Activated CD8-positive, alpha-beta memory T cell treated with anti-CD3 and anti-CD28 coated beads, Interleukin-2, amount 50 U/mL, for 1 hour (primary cell): ENCODE data around the gene BTNL3.
"Not testable (repeated sequence)": the region's sequence is repeated elsewhere in the genome, so short reads cannot be mapped to it uniquely, and the experiment has no call there.

Experiments used
- DNase-seq: peaks from one replicate; pipeline ENCODE4 v3.0.0-alpha.2; 2020; ENCODE audit errors: extremely low read depth

BTNL3 gene, protein sequence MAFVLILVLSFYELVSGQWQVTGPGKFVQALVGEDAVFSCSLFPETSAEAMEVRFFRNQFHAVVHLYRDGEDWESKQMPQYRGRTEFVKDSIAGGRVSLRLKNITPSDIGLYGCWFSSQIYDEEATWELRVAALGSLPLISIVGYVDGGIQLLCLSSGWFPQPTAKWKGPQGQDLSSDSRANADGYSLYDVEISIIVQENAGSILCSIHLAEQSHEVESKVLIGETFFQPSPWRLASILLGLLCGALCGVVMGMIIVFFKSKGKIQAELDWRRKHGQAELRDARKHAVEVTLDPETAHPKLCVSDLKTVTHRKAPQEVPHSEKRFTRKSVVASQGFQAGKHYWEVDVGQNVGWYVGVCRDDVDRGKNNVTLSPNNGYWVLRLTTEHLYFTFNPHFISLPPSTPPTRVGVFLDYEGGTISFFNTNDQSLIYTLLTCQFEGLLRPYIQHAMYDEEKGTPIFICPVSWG

DNA sequence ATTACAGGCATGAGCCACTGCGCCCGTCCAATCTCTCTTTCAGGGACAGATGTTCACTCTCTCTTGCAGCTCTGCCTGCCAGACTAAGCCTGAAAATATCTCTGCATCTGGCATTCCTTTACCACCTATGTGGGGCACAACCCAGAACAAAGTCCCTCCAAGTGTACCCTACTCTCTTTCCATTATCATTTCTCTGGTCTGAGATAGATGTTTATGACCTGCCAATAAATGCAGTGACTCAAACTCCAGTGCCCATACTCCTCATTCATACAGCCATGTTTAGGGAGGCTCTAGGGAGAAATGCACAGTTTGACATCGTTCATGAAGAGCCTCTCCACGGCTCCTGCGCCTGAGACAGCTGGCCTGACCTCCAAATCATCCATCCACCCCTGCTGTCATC, at the start of gene BTNL3:
Gene BTNL3, plus strand, starts transcription at position 255 of the 400 bp plus-strand sequence. CDS start 183 bp downstream, outside the sequence.
- DNase-seq, result no peak

DNA sequence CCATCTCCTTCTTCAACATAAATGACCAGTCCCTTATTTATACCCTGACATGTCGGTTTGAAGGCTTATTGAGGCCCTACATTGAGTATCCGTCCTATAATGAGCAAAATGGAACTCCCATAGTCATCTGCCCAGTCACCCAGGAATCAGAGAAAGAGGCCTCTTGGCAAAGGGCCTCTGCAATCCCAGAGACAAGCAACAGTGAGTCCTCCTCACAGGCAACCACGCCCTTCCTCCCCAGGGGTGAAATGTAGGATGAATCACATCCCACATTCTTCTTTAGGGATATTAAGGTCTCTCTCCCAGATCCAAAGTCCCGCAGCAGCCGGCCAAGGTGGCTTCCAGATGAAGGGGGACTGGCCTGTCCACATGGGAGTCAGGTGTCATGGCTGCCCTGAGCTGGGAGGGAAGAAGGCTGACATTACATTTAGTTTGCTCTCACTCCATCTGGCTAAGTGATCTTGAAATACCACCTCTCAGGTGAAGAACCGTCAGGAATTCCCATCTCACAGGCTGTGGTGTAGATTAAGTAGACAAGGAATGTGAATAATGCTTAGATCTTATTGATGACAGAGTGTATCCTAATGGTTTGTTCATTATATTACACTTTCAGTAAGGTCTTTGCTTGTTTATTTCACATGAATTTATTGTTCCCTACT, 38.2 kb upstream of the BTNL3 start:
- DNase-seq, result no peak

DNA sequence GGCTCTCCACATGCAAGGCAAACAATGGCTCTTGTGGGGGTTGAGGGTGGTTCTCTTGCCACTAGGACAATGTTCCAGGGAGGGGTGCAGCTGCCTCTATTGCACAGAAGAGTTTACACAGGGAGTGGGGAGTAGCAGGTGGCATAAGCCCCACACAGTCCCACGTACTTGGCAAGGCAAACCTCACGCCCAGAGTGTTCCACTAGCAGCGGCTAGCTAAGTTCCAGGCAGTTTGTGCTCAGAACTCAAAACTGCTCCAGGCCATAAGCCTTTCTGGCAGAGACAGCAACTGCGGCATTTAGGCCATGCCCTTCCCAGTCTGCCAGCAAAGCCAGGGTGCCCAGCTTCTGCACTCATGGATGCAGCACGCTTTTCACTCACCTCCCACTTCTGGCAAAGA, 29.0 kb upstream of the BTNL3 start:
- DNase-seq, result no peak

DNA sequence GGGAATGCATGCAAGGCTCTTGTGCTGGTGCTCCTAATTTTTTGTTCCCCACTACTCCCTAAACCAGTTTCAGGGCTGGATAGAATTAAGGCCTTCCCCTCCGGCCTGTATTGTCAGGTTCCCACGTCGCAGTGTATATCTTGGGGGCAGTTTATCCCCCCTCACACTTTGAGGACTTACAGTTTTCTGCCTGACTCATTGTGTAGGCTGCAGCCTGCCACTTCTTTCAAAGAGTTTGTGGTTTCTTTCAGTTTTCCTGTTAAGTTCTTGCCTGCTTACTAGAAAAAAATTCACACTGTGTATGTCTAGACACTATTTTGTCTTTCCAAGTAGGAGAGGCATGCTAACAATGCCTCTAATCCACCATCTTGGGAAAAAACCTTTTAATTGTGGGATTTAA, 28.4 kb upstream of the BTNL3 start:
- no peak for DNase-seq

DNA sequence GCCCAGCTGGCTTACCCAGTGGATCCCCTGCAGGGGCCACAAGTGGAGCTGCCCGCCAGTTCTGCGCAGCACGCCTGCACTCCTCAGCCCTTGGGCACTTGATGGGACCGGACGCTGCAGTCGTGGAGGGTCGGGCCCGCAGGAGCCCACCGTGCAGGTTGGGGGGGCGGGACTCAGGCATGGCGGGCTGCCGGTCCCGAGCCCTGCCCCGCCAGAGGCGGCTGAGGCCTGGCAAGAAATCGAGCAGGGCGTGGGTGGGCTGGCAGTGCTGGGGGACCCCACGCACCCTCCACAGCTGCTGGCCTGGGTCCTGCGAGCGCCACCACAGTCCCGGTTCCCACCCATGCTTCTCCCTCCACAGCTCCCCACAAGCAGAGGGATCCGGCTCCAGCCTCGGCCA, 19.2 kb upstream of the BTNL3 start:
- DNase-seq, result no peak

DNA sequence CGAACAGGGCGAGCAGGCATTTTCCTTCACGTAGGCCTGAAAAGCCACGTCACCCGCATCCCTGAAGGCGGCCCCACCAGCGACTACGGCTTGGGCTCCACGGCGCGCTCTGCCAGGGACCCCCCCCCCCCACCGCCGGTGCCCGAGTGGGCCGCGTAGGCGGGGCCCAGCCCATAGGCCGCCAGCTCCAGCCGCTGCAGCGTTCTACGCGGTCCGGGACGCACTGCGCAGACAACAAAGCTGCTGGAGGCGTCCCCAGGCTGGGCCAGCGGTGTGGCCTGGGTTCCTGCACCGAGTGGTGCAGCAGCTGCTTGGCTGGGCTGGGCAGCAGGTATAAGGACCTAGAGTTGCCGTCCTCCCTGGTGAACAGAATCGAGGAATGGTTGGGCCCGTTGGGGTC, 18.3 kb upstream of the BTNL3 start:
- no peak for DNase-seq

DNA sequence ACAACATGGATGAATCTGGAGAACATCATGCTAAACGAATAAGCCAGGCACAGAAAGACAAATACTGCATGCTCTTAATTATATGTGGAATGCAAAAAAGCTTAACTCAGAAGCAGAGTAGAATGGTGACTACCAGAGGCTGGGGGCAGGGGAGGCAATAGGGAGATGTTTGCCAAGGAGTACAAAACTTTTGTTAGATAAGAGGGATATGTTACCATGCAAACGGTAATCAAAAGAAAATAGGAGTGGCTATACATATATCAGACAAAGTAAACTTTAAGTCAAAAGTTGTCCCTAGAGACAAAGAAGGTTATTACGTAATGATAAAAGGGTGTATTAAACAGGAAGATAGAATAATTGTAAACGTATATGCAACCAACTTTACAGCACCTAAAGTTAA, 17.8 kb upstream of the BTNL3 start:
- no peak for DNase-seq

DNA sequence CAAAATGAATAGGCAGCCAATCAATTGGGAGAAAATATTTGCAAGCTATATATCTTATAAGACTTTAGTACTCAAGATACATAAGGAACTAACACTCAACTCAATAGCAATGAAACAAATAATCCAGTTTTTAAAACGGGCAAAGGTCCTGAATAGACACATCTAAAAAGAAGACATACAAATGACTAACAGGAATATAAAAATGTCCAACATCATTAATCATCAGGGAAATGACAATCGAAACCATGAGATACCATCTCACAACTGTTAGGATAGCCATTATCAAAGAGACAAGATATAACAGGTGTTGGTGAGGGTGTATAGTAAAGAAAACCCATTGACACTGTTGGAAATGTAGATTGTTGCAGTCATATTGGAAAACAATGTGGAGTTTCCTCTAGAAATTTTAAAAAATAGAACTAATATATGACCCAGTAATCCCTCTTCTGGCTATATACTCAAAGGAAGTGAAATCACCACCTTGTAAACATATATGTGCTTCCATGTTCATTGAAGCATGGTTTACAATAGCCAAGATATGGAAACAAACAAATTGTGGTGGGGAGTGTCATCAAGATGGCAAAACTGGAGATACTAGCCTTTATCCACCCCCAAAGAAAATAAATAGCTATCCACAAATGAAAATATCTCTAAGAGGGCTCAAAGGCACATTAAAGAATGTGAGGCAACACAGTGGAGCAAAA, 13.9 kb upstream of the BTNL3 start:
- DNase-seq, result no peak

DNA sequence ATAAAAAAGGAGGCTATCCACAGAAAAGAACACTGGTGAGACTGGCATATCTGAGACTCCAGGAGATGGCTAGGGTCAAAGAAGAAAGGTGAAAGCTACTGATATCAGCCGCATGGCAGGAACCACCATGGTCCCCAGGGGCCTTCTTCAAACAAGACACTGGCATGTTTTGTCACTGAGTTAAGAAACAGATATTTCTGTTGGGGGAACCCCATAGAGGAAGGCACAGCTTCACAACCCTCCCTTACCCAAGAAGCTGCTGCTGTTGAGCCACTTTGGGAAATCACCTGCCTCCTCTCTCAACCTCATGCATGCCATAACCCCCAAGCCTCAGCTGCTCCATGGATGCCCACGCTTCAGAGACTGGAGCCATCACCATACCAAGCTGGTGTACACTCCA, 13.3 kb upstream of the BTNL3 start:
- DNase-seq, result no peak

DNA sequence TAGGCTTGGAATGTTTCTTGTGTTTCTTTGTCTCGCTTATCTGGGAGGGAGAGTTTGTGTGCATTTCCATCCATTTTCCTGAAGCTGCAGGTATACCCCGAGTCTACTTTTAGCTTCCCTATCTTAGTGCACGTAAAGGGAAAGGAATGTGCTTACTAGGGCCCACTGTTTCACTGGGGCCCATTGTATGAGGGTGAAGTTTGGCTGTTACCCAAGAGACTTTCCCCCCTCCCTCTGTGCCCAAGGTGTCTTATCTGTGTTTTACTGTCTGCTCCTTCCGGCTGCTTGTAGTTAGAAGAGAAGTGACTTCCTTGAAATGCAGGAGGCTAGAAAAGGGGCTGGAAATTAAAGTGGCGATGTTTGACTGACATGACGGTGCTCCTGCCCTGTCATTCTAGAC, 12.1 kb upstream of the BTNL3 start:
- DNase-seq, result no peak

DNA sequence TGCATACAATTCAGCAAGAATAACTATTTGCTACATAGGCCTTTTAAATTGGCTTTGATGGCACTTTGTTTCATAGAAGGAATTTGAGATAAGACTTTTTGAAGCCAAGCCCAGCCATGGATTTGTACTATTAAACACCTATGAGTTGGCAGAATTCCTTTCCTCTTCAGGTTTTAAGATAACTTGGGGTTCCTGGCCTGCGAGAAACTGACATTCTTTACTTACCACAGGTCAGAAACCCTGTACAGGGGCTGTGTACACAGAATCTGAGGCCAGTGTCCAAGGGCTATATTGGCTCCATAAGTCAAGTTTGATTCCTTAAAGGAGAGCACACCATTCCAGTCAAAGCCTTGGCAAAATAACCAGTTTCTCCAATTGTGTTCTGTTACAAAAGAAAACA, 10.8 kb upstream of the BTNL3 start:
- no peak for DNase-seq

DNA sequence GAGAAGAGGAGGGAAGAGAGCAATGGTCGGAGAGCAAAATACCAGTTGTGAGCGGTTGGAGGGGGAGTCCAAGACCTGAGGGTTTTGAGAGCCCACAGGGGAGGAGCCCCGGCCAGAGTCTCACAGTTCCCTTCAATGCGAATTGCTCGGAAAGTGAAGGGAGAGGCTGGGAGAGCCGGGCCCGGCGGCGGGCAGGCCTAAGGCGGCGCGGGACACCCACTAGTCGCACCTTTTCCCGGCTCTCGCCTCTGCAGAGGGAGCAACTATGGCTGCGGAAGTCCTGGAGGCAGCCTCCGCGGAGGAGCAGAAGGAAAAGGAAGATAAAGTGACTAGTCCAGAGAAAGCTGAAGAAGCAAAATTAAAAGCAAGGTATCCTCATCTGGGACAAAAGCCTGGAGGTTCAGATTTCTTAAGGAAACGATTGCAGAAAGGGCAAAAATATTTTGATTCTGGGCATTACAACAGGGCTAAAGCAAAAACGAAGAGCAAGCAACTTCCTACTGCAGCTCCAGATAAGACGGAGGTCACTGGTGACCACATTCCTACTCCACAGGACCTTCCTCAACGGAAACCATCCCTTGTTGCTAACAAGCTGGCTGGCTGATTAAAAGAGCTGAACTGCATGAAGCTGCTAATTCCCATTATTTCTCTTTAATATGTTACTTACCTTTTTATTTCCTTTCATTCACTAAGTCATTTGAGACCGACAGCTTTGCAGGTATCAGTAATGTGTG, 6.5 kb upstream of the BTNL3 start:
- DNase-seq, result no peak

DNA sequence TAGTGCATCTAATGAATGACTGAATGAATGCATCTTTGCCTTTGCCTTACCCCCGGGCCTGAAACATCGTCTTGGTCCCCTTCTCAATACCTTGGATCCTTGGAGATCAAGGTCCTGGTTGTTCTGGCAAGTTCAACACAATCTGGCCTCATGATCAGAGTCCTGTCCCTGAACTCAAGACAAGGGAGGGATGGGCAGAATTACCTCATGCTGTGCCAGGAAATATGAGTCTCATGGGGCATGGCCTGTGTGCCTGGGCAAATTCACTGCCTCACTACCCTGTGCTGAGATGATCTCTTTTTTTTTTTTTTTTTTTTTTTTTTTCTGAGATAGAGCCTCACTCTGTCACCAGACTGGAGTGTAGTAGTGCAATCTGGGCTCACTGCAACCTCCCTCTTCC, 630 bp upstream of the BTNL3 start:
- DNase-seq, result no peak

DNA sequence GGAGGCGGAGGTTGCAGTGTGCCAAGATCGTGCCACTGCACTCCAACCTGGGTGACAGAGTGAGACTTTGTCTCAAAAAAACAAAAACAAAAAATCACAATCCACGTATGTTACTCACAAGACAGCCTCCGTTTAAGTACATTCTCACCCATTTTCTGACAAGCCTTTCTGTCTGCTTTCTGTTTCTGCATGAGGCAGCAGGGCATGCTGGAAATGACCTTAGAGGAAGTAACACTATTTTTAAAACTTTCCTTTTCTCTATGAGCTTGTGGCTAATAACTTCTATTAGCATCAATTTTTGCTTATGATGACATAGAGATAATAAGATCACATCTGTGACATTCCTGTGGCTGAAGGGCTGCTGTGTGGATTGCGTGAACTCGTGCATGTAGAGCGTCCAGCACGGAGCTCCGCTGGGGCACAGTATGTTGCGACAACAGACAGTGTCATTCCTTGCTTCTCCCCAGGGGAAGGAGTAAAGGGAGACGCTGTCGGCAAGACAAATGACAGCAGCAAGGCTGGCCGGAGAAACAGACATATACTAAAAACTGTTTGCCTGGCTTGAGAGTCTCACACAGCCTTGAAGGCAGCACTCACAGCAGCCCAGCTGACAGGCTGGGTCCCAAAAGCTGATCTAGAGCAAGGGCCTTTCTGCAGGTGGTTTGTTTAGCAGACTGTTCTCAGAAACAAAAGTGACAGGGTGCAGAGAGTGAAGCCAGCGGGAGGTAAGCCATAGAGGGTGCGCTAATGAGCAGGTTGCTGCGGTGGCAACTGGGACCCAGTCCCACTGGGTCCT, 1.6 kb downstream of the BTNL3 start:
- DNase-seq, result no peak

DNA sequence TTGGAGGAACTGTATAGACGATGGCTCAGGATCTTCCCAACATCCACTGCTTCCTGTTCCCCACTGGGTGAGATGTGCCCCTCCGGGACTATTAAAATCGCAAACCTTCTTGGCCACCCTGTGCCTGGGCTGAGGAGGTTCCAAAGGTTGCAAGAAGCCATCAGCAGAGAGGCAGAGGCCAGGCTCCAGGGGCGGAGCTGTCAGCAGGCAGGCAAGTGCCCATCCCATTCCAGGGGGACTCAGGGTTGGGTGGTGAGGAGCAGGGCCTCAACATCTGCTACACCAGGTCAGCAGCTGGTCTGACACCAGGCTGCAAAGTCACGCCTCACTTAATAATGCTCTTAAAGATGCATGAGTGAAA, 2.2 kb downstream of the BTNL3 start:
- DNase-seq, result no peak

DNA sequence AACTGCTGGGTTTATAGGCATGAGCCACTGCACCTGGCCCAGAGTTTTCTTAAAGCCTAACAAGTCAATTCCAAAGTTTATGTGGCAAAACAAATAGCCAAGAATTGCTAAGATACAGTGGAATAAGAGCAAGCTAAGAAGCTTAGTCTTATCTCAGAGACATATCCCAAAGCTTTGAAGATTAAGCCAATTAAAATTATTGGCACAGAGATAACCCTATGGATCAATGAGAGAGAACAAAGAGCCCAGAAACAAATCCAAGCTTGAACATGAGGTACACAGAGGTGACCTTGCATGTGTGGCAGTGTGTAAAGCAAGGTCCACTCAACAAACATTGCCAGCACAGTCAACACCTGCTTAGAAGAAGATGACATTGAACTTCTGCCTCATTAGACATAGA, 13.3 kb downstream of the BTNL3 start:
- DNase-seq, result no peak

DNA sequence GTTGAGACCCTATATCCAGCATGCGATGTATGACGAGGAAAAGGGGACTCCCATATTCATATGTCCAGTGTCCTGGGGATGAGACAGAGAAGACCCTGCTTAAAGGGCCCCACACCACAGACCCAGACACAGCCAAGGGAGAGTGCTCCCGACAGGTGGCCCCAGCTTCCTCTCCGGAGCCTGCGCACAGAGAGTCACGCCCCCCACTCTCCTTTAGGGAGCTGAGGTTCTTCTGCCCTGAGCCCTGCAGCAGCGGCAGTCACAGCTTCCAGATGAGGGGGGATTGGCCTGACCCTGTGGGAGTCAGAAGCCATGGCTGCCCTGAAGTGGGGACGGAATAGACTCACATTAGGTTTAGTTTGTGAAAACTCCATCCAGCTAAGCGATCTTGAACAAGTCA, 17.1 kb downstream of the BTNL3 start:
- DNase-seq, result no peak

DNA sequence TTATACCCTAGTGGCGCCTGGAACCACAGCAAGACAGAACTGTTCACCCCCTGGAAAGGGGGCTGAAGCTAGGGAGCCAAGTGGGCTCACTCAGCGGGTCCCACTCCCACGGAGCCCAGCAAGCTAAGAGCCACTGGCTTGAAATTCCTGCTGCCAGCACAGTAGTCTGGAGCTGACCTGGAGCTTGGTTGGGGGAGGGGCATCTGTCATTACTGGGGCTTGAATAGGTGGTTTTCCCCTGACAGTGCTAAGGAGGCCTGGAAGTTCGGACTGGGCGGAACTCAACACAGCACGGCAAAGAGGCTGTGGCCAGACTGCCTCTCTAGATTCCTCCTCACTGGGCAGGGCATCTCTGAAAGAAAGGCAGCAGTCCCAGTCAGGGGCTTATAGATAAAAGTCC, 19.5 kb downstream of the BTNL3 start:
- DNase-seq, result no peak

DNA sequence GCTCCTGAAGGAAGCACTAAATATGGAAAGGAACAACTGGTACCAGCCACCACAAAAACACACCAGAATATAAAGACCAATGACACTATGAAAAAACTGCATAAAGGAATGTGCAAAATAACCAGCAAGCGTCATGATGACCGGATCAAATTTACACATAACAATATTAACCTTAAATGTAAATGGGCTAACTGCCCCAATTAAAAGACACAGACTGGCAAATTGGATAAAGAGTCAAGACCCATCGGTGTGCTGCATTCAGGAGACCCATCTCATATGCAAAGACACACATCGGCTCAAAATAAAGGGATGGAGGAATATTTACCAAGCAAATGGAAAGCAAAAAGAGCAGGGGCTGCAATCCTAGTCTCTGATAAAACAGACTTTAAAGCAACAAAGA, 21.4 kb downstream of the BTNL3 start:
- not testable (repeated sequence) for DNase-seq

DNA sequence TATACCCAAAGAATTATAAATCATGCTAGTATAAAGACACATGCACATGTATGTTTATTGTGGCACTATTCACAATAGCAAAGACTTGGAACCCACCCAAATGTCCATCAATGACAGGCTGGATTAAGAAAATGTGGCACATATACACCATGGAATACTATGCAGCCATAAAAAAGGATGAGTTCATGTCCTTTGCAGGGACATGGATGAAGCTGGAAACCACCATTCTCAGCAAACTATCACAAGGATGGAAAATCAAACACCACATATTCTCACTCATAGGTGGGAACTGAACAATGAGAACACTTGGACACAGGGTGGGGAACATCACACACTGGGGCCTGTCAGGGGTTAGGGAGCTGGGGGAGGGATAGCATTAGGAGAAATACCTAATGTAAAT, 26.0 kb downstream of the BTNL3 start:
- not testable (repeated sequence) for DNase-seq

DNA sequence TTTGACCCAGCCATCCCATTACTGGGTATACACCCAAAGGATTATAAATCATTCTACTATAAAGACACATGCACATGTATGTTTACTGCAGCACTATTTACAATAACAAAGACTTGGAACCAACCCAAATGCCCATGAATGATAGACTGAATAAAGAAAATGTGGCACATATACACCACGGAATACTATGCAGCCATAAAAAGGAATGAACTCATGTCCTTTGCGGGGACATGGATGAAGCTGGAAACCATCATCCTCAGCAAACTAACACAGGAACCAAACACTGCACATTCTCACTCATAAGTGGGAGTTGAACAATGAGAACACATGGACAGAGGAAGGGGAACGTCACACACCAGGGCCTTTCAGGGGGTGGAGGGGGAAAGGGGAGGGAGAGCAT, 28.8 kb downstream of the BTNL3 start:
- not testable (repeated sequence) for DNase-seq
